ENCODE measurements around the gene SLC9A8. TPM values are rescaled to one million over a fixed set of nuclear protein-coding genes. Genes with fewer than 3 reads are reported as not detected.
A peak's percentile ranks its signal among the peaks of the same experiment; 100 is the strongest.

The SLC9A8 gene
- total and polyA plus RNA-seq, 8 donors = 7.5 to 16.7 (median 8.8) TPM

DNA sequence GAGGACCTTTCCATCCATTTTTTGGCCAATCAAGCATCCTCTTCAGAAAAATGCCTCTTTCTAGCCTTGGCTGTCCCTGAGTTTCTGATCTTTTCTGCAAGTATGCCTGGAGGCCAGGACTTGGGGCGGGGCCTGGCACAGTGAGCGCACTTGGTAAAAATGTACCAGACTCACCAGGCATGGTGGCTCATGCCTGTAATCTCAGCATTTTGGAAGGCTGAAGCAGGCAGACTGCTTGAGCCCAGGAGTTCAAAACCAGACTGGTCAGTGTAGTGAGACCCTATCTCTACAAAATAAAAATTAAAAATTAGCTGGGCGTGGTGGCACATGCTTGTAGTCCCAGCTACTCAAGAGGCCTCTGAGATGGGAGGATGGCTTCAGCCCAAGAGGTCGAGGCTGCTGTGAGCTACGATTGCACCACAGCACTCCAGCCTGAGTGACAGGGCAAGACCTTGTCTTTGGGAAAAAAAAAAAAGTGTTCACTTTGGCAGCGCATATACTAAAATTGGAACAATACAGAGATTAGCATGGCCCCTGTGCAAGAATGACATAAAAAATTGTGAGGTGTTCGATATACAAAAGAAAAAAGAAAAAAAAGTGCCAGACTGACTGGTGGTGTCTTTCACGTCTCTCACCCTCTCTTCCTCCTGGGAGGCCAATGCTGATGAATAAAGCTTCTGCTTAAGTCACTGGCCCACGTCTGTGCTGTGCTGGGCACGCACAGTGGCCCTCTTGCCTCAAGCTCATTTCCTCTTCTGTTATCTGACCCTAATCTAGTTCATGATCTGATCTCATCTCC, 18.1 kb upstream of the SLC9A8 start:
- Histone ChIP-seq H3K27ac (peak overlapping the region; percentile 6 to 68), H3K27me3 (no peaks in the 10 kb centered on the region), H3K9me3 (no peaks in the 10 kb centered on the region), H3K4me3 (no peak overlapping the region), H3K4me1 (peaks cover 0 to 43% of the 10 kb centered on the region in 2 donors), H3K36me3 (no peaks in the 10 kb centered on the region)
- ATAC-seq = peak; percentile 71
- DNase-seq = peak in 1 of 4 donors; percentile 67
- TF ChIP-seq, protein P1, sequence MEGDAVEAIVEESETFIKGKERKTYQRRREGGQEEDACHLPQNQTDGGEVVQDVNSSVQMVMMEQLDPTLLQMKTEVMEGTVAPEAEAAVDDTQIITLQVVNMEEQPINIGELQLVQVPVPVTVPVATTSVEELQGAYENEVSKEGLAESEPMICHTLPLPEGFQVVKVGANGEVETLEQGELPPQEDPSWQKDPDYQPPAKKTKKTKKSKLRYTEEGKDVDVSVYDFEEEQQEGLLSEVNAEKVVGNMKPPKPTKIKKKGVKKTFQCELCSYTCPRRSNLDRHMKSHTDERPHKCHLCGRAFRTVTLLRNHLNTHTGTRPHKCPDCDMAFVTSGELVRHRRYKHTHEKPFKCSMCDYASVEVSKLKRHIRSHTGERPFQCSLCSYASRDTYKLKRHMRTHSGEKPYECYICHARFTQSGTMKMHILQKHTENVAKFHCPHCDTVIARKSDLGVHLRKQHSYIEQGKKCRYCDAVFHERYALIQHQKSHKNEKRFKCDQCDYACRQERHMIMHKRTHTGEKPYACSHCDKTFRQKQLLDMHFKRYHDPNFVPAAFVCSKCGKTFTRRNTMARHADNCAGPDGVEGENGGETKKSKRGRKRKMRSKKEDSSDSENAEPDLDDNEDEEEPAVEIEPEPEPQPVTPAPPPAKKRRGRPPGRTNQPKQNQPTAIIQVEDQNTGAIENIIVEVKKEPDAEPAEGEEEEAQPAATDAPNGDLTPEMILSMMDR (IDR thresholded peaks at IDR 0.05) = no peak
- intact Hi-C loops (cut with DNase I) = no loop called here

DNA sequence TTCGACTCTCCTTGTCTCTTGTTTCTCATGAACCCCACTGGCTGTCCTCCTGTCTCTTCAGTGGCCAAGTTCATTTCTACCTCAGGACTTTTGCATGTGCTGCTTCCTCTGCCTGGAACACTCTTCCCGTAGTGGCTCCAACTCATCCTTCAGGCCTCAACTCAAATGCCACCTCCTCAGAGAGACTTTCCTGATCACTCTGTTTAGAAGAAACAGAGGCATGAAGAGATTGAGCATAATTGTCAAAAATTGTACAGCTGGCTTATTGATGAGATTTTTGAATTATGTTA, 17.5 kb upstream of the SLC9A8 start:
- DNase-seq (no peak), ATAC-seq (no peak)
- H3K36me3 ChIP-seq = no peaks in the 10 kb centered on the region
- intact Hi-C loops (cut with DNase I) = no loop called here
- H3K27ac ChIP-seq = peak overlapping the region; percentile 6 to 68
- no peaks in the 10 kb centered on the region for H3K27me3 ChIP-seq
- TF ChIP-seq, protein P1 (IDR thresholded peaks at IDR 0.05) = no peak
- H3K4me1 ChIP-seq = peaks cover 0 to 43% of the 10 kb centered on the region in 2 donors
- H3K4me3 ChIP-seq = no peak overlapping the region
- H3K9me3 ChIP-seq = no peaks in the 10 kb centered on the region

DNA sequence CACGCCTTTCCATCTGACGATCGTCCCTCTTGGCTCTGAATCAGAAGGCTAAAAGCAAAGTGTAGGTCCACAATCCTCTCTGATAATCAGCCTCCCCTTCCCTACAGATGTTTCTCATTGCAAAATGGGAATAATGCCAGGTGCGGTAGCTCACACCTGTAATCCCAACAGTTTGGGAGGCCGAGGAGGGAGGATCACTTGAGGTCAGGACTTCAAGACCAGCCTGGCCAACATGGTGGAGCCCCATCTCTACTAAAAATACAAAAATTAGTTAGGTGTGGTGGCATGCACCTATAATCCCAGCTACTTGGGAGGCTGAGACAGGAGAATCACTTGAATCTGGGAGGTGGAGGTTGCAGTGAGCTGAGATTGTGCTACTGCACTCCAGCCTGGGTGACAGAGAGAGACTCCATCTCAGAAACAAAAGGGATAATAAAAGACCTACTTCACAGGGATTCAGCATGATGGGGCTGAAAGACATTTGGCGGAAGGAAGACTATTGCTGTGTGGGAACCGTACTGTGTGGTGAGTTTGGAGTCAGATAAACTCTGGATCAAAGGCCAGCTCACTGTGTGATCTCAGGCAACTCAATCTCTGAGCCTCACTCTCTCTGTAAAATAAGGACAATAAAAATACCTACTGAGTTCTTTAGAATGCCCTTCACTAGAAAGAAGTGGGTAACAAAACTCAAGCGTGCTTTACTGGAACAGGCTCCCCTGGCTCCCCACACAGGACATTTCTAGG, 15.9 kb upstream of the SLC9A8 start:
- H3K27ac ChIP-seq = no peak overlapping the region
- H3K27me3 ChIP-seq = no peaks in the 10 kb centered on the region
- ATAC-seq = no peak
- TF ChIP-seq, protein P1 (IDR thresholded peaks at IDR 0.05) = no peak
- DNase-seq = no peak
- intact Hi-C loops (cut with DNase I) = no loop called here
- no peaks in the 10 kb centered on the region for H3K36me3 ChIP-seq
- H3K9me3 ChIP-seq = no peaks in the 10 kb centered on the region
- H3K4me3 ChIP-seq = no peak overlapping the region
- H3K4me1 ChIP-seq = peaks cover 0 to 47% of the 10 kb centered on the region in 2 donors

DNA sequence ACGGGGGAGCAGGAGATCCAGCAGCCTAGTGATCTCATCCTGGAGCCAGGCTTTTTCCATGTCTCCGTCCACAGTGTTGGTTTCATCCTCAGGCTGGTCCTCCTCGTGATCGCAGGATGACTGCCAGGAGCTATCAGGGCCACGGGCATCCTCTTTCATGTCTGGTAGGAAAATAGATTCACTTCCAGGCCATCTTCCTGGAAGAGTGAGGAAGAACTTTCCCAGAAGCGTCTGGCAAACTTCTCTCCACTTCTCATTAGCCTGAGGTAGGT, 15.3 kb upstream of the SLC9A8 start:
- H3K36me3 ChIP-seq = no peaks in the 10 kb centered on the region
- DNase-seq (no peak), ATAC-seq (no peak)
- H3K4me1 ChIP-seq = peaks cover 0 to 52% of the 10 kb centered on the region in 2 donors
- TF ChIP-seq, protein P1 (IDR thresholded peaks at IDR 0.05) = no peak
- no peak overlapping the region for H3K27ac ChIP-seq
- H3K9me3 ChIP-seq = no peaks in the 10 kb centered on the region
- no peak overlapping the region for H3K4me3 ChIP-seq
- no peaks in the 10 kb centered on the region for H3K27me3 ChIP-seq
- intact Hi-C loops (cut with DNase I) = no loop called here

DNA sequence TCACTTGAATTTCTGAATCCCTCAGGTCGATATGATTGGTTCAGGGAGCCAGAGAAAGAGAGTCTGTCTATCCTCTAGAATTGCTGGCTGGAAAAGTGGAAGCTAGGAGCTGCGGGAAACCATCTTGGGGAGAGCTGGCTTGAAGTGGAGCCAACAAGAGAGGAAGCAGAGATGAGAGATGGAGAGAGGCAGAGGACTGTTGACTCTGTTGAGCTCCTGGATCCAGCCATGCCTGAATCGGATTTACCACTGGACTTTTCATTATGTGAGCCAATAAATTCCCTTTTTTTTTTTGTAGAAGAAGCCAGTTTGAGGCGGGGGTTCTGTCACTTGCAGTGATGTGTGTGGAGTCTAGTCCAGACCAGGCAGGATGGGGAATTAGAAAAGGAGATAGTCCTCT, 13.9 kb upstream of the SLC9A8 start:
- H3K4me1 ChIP-seq = peaks cover 0 to 56% of the 10 kb centered on the region in 2 donors
- ATAC-seq (no peak), DNase-seq (no peak)
- H3K27me3 ChIP-seq = no peaks in the 10 kb centered on the region
- no peak overlapping the region for H3K4me3 ChIP-seq
- intact Hi-C loops (cut with DNase I) = no loop called here
- TF ChIP-seq, protein P1 (IDR thresholded peaks at IDR 0.05) = no peak
- no peaks in the 10 kb centered on the region for H3K36me3 ChIP-seq
- no peak overlapping the region for H3K27ac ChIP-seq
- H3K9me3 ChIP-seq = no peaks in the 10 kb centered on the region
